Activated CD8-positive, alpha-beta memory T cell treated with anti-CD3 and anti-CD28 coated beads, Interleukin-2, amount 50 U/mL, for 1 hour (primary cell): ENCODE measurements around the gene FOXP4.

ENCODE experiments used
- DNase-seq: peaks from one replicate; pipeline ENCODE4 v3.0.0-alpha.2; 2020; ENCODE audit errors: extremely low read depth

Gene FOXP4

GRCh38 chr6:41644297-41644879, 98.2 kb downstream of the FOXP4 start:
- no peak for DNase-seq

DNA sequence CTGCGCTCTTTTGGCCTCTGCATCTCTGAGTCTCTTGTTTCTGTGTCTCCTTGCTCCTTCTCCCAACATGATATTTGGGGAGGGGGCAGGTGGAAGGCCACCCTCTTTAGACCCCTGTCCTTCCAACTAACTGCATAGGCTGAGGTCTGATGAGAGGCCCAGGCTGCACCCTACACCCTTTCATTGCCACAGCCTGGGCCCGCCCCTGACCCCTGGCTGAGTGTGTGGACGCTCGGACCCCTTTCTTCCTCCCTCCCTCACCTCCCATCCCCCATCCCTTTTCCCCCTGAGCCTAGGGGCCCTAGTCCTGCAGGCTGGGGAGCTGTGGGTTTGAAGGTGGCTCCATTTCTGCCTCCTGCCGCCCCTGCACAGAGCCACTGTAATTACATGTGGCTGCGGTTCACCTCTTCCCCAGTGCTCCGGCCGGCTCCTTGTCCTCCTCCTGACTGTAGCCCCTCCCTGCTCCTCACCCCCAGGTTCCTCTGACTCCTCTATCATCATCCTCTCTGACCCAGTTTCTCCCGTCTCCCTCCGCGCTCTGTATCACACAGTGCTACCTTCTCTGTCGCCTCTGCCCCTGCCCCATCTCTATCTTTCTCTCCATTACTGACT, 98.9 kb downstream of the FOXP4 start:
- no peak for DNase-seq

DNA sequence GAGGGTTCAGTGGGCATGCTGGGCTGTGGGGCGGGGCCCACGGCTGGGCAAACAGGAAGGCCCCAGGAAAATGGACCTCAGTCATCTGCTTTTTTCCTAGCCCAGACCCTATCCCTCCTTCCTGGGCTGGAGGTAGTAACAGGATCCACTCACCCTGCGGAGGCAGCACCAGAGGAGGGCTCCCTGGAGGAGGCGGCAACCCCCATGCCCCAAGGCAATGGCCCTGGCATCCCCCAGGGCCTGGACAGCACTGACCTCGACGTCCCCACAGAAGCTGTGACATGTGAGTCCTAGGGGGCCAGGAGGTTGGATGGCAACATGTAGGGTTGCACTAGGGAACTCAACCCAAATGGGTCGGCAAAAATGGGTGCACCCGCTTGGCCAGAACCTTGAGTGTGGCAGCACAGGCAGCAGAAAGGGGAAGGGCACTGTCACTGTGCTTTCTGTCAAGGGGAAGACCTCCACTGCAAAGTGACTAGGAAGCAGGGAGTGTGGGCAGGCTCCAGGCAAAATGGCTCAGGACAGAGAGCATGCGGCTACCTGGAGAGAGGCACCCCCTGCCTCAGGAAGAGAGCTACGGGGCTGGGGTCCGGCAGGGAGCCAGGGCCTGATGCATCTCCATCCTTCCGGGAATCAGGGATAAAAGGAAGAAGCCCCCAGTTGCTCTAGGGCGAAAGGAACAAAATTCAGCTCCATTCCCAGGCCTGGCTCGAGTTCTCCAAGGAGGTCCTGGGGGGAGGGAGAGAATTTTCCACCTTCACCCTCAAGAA, 100.0 kb downstream of the FOXP4 start:
- DNase-seq, result no peak

- no peak for DNase-seq
Observed at GRCh38 chr6:41647061-41647511, 100.9 kb downstream of the FOXP4 start.

GRCh38 chr6:41648070-41648585, 101.9 kb downstream of the FOXP4 start:
- DNase-seq, result no peak

- DNase-seq, result no peak
Observed at GRCh38 chr6:41648921-41649320, 102.7 kb downstream of the FOXP4 start.

- no peak for DNase-seq
Observed at GRCh38 chr6:41649596-41649995, 103.4 kb downstream of the FOXP4 start.

- DNase-seq, result no peak
Observed at GRCh38 chr6:41650120-41650519, 103.9 kb downstream of the FOXP4 start.

- DNase-seq, result no peak
Observed at GRCh38 chr6:41651246-41651961, 105.2 kb downstream of the FOXP4 start.
